SU-DHL-6 (cell line): ENCODE results near the gene ZNF800.

Experiments
- CTCF ChIP-seq: fragments of 200-600 bp; sonication (generic); IDR thresholded peaks from one replicate; pipeline ENCODE4 v1.5.1; 2017; ENCODE audit warnings: antibody characterized with exemption, mild to moderate bottlenecking, low read length, moderate library complexity; ENCODE audit not compliant: insufficient read depth, poor library complexity, severe bottlenecking
- EZH2phosphoT487 ChIP-seq: fragments of 200-600 bp; sonication (generic), shearing (Covaris generic); conservative IDR thresholded peaks from 2 replicates; pipeline ENCODE4 v1.6.1; 2018; ENCODE audit warnings: mild to moderate bottlenecking, antibody characterized with exemption, low read length, moderate library complexity, mixed read lengths

DNA sequence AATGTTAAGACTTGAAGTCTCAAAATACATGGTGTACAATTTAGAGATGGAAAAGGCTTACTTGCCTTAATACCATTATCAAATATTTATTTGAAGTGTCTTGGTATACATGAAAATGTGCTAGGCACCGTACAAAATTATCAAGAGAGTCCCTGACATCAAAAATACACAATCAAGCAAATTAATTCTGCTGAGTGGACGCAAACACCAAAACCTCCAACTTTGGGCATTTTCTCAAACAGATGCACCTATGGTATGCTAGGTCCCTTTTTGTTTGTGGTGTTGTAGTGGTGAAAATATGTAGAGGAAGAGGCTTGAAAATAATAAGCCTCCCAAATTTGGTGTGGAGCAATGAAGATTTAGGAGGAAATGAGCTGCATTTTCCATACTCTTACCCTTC is 24.8 kb downstream of the ZNF800 start:
- no peak for TF ChIP-seq CTCF
- no peak for TF ChIP-seq EZH2phosphoT487
